Hematopoietic multipotent progenitor cell treated with erythropoietin and hydrocortisone succinate and interleukin-3 and kit ligand, for 17 days (in vitro differentiated cells): Measurements from ENCODE around the gene PRICKLE3.

ENCODE experiments used
- DNase-seq: peaks from one replicate; pipeline ENCODE4 v3.0.0-alpha.2; 2015; ENCODE audit warnings: low spot score

Gene PRICKLE3

DNA sequence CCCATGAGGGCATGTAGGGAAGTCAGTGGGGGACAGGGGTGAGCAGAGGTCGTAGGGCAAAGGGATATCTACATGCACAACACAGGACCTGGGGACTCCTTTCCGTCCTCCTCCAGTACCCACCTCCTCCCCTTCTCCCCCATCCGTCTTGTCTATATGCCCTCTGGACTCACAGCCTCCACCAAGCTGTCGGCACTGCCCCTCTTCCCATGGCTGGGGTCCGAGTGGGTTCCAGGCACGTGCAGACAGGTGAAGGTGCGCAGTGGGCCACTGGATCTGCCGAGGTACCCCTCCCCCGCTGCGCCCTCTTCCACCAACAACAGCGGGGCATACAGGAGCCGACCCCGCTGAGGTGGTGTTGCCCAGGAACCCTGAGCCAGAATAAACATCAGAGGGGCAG is 19.3 kb upstream of the PRICKLE3 start:
- no peak for DNase-seq

DNA sequence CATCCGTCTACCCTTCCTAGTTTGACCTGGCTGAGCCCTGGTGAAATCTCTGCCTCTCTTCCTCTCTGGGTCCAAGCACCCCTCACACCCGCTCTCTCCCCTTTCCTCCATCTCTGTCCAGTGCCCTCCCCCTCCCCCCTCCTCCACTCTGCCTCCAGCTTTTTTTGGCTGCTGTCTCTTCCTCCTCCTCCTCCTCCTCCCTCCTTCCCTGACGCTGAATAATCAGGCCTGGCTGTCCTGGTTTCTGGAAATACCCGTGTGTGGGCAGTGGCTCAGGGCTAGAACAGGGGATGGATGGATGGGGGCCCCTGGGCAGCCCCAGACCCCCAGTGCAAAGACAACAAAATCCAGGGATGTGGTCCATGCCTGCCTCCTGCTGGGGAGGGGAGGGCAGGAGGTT is 18.5 kb upstream of the PRICKLE3 start:
- DNase-seq, result no peak

DNA sequence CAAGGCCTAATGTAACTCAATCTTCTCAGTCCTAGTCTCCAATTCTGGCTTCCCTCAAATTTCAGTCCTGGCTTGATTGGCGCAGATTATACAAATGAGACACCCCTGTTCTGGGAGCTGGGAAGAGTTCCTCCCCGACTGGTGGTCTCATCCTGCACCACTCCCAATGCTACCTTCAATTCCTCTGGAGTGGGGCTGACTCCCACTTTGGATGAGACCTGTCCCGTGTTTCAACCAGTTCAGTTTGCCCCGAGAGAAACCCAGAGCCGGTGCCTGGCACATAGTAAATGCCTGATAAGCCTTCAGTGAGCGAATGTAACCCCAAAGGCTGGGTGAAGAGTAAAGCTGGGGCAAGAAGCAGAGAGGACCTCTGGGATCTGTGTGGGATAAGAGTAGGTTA is 17.8 kb upstream of the PRICKLE3 start:
- DNase-seq, result no peak

DNA sequence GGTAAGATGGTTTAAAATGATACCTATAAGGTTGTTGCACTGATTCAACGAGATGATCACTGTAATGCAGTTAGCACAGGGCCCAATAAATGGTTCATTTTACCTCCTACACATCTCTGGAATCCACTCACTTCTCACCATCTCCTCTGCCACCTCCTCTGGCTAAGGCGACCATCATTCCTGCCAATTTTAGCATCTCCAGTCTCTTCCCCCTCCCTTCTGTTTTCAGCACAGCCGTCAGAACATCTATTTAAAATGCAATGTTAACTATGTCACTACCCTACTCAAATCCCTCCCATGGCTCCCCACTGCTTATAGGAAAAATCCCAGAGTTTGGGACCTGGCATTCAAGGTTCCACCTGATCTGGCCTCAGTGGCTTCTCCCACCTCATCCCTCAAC is 17.4 kb upstream of the PRICKLE3 start:
- DNase-seq, result no peak

DNA sequence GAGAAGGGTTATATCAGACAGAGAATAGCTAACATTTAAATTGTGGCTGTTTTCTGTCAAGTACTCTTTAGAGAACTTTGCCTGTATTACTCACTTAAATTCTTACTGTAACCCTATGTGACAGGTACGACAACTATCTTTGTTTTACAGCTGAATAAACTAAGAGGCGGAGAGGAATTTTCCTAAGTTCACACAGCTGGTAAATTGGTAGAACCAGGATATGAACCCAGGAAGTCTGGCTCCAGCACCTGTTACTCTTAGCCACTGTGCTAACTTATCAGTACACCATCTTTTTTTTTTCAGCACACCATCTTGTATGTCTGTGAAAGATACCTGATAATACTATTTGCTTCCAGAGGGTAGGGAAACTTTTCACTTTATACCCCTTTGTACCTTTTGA is 15.8 kb upstream of the PRICKLE3 start:
- no peak for DNase-seq

DNA sequence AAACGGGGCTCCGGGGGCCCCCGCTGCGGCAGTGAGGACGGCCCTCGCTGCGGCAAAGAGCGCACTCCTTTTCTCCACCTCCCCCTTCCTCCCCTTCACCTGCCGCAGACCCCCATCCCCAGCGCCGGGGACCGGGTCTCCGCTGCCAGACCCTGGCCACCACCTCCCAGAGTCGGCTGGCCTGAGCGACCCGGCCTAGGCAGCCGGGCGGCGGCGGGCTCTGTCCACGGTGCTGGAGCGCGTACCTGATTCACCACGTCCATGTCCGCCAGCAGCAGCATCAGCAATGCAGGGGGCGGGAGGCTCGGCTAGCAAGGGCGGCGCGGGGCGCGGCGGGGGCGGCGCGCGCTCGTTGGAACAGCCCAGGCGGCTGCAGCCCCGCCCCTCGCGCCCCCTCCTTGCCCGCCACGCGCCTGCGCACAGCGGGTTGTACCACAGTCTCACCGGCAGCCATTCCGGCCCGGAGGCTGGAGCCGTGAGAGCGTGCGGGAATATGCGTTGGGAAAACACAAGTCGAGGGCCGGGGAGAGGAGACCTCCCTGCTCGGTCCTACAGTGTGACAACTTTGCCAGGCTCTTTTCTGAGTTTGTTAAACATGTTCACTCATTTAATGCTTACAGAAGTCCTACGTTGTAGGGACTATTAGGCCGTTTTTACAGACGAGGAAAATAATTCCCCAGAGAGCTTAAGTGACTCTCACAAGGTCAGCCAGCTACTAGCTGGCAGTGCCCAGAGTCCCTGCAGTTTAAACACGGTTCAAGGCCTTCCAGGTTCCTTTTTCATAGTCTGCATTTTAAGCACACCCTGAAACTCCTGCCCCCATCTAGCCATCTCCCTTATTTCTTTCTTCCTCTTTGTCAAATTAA is 14.0 kb upstream of the PRICKLE3 start, which contains the start of gene SYP:
Gene SYP, minus strand, starts transcription at position 288 of the 866 bp plus-strand sequence. Its CDS starts 7 bp downstream, at position 281.
- peak; percentile 64 for DNase-seq

DNA sequence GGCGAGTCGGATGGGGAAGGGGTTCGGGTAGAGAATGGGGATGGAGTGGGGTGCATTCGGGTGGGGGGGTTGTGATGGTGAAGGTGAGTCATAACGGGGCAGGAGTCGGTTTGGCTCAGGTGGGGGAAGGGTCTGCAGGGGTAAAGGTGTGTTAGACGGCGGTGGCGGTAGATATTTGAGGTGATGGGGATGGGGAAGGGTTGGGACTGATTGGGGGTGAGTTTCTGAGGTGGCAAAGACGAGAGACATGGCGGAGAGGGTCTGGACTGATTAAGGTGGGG is 13.1 kb upstream of the PRICKLE3 start:
- DNase-seq, result no peak

DNA sequence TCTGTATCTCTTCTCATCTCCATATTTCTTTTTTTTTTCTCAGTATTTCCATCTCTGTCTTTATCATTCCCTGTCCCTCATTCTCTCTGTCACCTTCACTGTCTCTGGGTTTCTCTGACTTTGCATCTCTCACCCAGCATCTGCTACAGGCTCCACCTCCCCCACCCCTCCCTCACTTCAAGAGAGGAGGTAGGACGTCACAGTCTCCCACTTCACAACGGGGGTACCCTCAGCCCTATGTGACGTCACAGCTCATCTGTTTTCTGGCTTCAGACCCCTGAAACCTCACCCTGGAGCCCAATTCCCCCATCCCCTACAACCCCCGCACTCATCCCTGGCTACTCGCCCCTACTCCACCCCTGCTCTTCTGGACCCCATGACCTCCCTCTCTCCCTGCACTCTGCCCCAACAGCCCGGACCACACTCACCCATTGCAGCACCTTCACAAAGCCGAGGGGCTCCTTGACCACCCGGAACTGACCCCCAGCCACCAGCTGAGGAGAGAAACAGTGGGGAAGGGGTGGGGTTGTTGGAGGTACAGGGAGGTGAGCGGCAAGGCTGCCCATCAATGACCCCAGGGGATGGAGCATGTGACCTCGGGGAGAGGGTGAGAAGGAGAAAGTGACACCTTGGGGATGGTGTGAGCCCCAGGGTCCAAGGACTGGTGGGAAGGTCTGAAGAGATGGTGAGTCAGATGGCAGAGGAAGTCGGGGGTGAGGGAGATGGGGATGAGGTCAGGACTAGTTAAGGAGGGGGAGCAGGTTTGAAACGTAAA is 12.6 kb upstream of the PRICKLE3 start:
- DNase-seq, result no peak

DNA sequence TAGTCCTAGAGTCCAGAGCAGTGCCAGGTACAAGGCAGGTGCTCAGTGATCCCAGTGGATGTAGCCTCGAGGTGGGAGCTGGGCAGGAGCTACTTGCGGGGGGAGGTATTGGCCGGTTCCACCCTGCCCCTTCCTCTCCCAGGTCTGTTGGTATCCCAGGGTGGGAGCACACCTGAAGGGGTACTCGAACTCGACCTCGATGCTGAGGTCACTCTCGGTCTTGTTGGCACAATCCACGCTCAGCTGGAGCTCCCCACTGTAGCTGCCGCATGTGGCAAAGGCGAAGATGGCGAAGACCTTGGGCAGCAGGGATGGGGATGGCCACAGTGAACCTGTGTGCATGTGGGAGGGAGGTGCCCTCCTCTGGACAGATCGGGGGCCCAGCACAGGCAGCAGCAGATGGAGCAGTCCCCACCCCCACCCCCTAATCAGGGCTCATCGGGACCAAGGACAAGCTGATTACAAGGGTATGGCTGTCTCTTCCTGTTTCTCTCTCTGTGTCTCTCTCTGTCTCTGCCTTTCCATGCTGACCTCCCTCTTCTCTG is 11.4 kb upstream of the PRICKLE3 start:
- no peak for DNase-seq

DNA sequence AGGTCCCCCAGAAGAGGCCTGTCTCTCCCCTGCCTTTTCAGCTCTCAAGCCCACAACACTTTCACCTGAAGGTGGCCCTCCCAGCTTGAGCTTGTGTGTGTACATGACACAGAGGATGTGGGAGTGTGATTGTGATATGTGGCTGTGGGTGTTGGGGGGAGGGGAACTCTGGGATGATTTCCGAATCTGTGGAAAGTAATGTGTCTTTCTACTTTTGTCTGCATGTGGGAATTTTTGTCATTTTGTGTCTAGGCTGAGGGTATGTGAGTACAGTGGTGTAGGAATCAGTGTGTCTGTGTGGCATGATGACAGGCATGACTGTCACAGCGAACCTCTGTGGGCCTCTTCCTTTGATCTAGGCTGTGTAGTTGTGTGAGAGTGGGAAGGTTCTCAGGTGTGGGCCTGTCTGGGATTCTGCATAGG is 7.4 kb upstream of the PRICKLE3 start:
- DNase-seq, result no peak

DNA sequence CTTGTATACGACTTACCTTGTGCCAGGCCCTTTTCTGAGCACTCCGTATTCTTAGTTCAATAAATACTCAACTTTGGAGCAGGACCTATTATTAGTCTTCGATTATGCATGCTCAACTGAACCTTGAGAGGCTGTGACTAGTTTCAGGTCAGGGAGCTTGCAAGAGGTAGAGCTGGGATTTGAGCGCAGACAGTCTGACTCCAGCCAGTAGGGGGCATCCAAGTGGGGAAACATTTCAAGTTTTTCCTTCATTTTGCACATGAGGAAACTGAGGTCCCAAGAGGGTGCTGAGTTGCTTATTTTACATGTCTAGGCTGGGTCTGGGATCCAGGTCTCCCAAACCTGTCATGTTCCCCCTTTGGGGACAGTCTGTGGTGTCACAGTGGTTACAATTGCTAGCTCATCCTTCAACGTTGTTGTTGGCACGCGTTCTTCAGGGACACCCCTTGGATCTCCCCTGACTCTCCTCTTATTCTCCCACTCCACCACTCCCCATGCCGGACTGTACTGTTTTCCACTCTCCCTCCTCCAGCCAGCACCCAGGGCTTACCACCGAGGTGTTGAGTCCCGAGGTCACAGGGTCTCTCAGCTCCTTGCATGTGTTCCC is 6.7 kb upstream of the PRICKLE3 start:
- DNase-seq, result peak; percentile 24

DNA sequence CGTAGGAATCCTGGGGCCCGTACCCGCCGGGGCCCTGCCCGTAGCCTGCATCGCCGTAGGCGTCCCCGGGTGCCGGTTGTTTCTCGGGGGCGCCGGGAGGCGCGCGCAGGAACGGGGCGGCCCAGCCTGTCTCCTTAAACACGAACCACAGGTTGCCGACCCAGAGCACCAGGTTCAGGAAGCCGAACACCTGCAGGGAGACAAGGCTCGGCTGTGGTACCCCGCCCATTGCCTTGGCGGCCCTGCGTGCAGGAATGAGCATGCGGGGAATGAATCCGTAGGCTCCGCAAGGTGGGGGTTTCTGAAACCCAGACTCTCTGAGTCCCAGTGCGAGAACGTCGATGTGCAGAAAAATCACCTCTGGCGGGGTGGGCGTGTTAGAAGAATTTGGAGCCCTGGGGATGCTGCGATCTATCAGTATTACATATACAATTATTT is 5.4 kb upstream of the PRICKLE3 start:
- no peak for DNase-seq

DNA sequence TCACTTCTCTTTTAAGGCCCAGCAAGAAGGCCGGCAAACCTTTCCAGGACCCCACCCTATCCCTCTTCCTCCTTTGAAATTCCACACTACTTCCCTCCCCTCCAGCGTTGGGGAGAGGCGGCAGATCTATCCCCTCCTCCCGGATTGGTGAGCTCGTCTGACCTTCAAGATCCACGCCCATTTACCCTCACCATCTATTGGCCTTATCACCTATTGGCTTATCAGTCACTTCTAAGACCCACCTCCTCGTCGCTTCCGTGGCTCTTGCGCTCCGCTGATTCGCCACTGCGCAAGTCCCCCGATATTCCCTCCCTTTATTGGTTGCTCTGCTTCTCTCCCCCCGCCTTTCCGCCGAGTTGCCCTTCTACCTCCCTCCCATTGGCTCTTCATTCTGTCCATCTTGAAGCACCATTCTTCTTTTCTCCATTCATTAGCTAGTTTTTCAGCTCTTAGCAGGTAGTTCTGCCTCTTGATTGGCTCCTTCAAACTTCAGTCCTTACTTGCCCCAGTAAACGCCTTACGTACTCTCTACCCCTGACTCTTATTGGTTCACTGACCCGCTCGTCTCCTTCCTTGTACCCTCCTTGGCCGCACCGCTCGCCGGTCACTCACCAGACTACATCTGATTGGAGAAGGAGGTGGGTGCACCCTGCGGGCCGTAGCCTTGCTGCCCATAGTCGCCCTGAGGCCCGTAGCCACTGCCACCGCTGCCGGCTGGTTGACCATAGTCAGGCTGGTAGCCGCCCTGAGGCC is 4.8 kb upstream of the PRICKLE3 start:
- peak; percentile 91 for DNase-seq

DNA sequence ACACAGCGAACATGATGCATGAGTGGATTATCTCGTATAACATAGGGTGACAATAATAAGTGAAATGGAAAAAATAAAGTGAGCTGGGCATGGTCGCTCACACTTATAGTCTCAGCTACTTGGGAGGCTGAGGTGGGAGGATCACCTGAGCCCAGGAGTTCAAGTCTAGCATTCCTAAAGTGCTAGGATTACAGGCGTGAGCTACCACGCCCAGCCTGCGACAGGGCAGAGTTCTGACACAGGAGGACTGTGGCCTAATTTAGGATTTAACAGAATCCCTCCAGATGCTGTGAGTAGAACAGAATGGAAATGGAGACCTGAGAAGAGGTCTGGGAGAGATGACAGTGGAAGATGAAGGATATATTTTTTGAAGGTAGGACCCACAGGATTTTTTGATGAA is 3.4 kb upstream of the PRICKLE3 start:
- DNase-seq, result no peak

DNA sequence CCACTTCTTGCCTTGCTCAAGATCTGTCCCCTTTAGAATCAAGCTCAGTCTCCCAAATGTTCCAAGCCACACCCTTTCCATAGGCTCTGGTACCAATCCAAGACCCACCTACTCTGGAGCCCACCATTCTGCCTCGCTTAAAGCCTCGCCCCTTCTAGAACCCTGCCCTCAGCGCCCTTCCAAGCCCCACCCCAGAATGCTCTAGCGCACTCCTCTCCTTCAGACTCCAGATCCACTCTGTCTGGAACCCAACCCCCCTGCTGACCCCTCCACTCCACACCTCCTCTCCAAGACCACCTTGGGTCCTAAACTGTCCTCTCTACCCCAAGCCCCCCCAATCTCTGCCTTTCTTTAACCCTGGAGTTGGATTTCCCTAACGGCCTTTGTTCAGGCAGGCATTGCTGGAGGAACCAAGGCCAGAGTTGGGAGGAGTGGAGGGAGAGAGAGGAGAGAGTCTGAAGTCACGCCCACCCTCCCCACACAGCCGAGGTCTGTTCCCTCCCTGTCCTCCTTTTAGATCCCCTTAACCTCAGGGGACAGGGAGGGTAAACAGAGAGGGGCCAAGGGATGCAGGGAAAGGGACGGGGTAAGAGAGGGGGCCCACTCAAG is 2.4 kb upstream of the PRICKLE3 start:
- no peak for DNase-seq

DNA sequence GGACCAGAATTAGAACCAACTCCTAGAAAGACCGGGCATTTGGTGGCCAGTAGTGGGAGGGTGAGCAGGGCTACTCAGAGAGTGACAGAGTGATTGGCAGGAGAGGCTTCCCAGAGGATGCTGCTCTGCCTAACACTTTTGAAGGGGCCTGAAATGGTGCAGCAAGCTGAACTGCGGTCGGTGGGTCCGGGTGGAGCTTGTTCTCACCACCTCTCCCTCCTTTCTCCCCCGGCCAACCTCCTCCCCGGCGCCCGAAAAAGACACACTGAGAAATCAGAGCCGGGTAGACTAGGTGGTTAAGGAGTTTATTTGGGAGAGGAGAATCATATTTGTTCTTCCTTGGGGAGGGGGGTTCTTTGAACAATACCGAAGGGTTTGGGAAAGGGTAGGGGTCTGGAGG is 1.4 kb upstream of the PRICKLE3 start:
- no peak for DNase-seq

DNA sequence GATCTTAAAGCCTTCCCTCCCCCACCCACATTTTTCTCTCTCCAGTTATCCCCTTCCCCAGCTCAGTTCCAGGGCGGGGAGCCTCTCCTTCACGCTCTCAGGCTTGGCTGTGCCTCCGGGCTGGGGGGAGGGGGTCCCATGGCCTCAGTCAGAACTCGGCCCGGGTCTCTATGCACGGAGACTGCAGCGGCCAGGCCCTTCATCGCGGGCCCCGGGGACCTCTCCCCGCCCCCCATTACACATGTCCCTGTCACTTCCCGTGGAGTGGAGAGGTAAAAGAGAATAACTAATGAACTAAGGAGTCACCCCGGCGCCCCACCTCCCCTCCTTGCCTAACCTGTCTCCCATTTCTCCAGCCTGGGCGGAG is 838 bp upstream of the PRICKLE3 start:
- DNase-seq, result no peak

DNA sequence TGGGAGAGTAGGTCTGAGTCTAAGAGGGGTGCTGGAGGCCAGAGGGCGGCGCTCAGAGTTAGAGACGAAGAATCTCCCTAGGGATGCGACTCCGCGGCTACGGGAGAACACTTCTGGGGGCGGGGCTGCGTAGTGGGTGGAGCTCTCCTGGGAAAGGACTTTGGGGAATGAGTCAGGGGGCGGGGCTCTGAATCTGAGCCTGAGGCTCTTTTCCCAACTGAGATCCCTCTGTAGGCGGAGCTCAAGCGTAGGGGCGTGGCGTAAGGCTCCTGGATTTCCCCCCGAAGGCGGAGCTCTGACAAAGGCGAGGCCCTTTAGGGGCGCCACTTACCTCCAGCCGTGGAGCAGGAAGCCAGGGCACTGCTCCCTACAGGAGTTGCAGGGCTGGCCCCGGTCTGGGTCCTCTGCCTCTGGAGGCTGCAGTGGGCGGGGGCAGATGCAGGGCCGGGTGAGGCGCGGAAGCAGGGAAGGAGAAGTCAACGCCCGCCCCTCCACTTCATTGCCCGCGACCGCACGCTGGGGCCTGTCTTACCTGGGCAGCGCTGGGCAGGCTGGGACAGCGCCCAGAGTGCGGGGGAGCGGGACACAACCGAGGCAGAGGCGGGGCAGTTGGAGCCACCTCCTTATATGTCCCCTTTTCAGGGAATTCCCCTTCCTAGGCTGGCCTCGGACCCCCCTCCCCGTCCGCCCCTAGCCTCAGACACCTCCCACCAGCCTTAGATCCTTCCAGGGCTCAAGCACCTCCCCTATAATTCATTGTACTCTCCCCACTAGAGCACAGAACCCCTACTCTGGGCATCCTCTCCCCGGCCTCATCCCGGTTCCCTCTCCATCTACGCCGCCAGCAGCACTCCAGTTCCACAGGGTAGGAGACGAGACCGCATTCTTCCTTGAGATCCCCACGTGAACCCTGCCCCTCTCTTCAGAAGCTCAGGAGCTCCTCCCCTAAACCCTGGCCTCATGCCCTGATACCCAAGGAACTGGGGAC is 1.6 kb downstream of the PRICKLE3 start:
- peak; percentile 75 for DNase-seq

DNA sequence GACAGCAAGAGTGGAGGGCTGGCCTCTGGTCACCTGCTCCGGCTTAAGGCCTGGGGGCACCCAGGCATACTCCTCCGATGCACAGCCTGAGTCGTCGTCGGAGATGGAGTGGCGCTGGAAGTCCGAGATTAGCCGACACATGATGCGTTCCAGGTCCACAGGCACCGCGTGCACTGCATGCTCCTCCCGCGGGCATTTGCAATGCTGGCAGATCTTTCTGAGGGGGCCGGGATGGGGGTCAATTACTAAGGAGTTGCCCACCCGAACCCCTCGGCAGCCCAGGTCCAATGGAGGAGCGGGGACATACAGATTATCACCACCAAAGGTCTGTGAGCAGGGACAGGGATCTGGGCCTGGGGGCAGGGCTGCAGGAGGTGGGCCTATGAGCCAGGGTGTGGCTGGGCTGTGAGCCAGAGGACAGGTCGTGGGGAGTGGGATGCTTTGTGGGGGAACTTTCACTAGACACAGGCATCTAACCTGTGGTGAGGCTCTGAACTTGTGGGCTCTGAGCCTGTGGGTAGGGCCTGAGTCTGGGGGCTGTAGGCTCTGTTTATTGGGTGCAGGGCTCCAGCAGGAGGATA is 2.4 kb downstream of the PRICKLE3 start:
- DNase-seq, result no peak

DNA sequence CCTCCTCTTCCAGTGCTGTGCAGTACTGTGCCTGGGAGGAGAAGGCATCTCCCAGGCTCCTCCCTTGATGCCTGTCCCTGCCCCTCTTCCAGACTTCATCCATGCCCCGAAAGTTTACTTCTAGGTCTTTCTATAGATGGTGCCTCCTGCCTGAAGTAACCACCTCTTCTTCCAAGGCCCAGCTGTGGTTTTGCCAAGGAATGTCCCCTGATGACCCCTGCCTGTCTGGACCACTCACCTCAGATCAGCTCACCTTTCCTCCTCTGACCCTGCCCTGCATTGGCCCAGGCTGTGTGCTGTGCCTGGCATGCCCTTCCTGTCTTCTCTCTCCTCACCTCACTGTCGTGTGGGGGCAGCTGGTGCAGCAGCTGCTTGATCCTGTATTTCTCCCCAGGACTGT is 6.8 kb downstream of the PRICKLE3 start:
- no peak for DNase-seq
